Kidney (tissue), 14 donors: ENCODE results near the gene LRRC43. TPM values are rescaled to one million over a fixed set of nuclear protein-coding genes. Genes with fewer than 3 reads are reported as not detected.

Source experiments
- DNase-seq, 5 donors: peaks; one replicate each; pipeline ENCODE4 v3.0.0-alpha.2; 2013 to 2020
- FAIRE-seq: peaks from 2 replicates; lab custom pipeline; 2012; peaks lifted over from hg19 to GRCh38; lab: Jason Lieb, UNC
- H3K27ac ChIP-seq, 2 donors: one replicate each; pipeline ENCODE4 v1.7.0; 2013; ENCODE audit warnings: low read depth in 2 of 2, low read length in 2 of 2, inconsistent platforms in 1 of 2
- H3K27me3 ChIP-seq: one replicate; pipeline ENCODE4 v1.7.1; 2013; ENCODE audit warnings: low read length, inconsistent platforms; ENCODE audit not compliant: control insufficient read depth, insufficient read depth
- H3K36me3 ChIP-seq, 3 donors: one replicate each; pipeline versions ENCODE4 v1.7.0 to v1.7.1; 2013; ENCODE audit warnings: low read length in 3 of 3, control low read depth in 1 of 3, inconsistent platforms in 1 of 3; ENCODE audit not compliant: insufficient read depth in 3 of 3, control insufficient read depth in 2 of 3
- H3K4me1 ChIP-seq, 3 donors: one replicate each; pipeline versions ENCODE4 v1.7.0 to v1.7.1; 2013; ENCODE audit warnings: low read length in 3 of 3, inconsistent platforms in 1 of 3, low read depth in 1 of 3; ENCODE audit not compliant: control insufficient read depth in 2 of 3, insufficient read depth in 2 of 3
- H3K4me3 ChIP-seq, 3 donors: one replicate each; pipeline versions ENCODE4 v1.7.0 to v1.8.1; 2013; ENCODE audit warnings: low read length in 3 of 3, control low read depth in 1 of 3, inconsistent platforms in 1 of 3
- H3K9ac ChIP-seq, 3 donors: one replicate each; pipeline versions ENCODE4 v1.7.0 to v1.7.1; 2013; ENCODE audit warnings: low read length in 3 of 3, control low read depth in 1 of 3, inconsistent platforms in 1 of 3
- H3K9me3 ChIP-seq, 3 donors: one replicate each; pipeline versions ENCODE4 v1.7.0 to v1.7.1; 2013; ENCODE audit warnings: low read length in 3 of 3, control low read depth in 1 of 3, inconsistent platforms in 1 of 3; ENCODE audit not compliant: control insufficient read depth in 2 of 3, insufficient read depth in 1 of 3
- intact Hi-C: fragments of 100-400 bp; cut with DNase I; formaldehyde crosslinking; loops from one replicate; pipeline ENCODE4 v1.11.1; 2022
- polyA plus RNA-seq: library from polyadenylated mRNA; stranded (reverse); fragments of 350-450 nt; fragmentation: Illumina TruSeq; extraction: RNeasy Lipid Tissue Mini Kit (QIAGEN cat#74804); gene quantifications from one replicate; pipeline ENCODE4 v1.2.3, GENCODE V29; 2014; ENCODE audit warnings: low read depth, low replicate concordance; ENCODE audit not compliant: insufficient read depth
- total RNA-seq: library from RNA; stranded (reverse); fragmentation: NEBNext Ultra II Directional; extraction: Animal tissue kit (Norgen Biotek cat#: 25700); gene quantifications from one replicate; pipeline ENCODE4 v1.2.1, GENCODE V29; 2021
- TF ChIP-seq, protein P1 (sequence below): IDR thresholded peaks from 3 replicates; pipeline ENCODE4 v1.5.1; 2012; ENCODE audit warnings: mild to moderate bottlenecking, moderate library complexity, borderline replicate concordance; ENCODE audit not compliant: insufficient read depth; ENCODE audit errors: extremely low read depth
- donor health status: control.
- donor health status: control.
- donor health status: control.
- donor health status: control.
- donor health status: control.
- donor health status: DM: yes; HTN: yes; CAD: no.
- donor health status: Normal renal cell carcinoma (clear cell type).

LRRC43 gene
- total and polyA plus RNA-seq, 2 donors from 2014 or later = 4.8 to 7.9 TPM

DNA sequence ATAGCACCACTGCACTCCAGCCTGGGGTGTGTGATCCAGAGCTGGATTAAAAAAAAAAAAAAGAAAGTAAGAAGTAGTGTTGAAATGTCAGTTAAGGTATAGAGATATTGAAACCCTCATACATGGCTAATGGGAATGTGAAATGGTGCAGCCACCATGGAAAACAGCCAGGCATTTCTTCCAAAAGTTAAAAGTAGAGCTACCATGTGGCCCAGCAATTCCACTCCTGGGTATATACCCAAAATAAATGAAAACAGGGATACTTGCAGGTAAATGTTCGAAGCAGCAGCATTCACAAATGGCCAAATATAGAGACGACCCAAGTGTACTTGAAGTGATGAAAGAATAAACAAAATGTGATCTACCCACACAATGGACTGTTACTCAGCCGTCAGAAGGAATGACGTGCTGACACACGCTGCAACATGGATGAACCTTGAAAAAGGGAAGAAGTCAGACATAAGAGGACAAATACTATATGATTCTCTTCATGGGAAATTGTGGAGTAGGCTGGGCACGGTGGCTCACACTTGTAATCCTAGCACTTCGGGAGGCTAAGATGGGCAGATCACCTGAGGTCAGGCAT is 24.1 kb upstream of the LRRC43 start:
- no peaks in the 10 kb centered on the region for H3K9me3 ChIP-seq
- H3K27me3 ChIP-seq = no peaks in the 10 kb centered on the region
- H3K27ac ChIP-seq = no peak overlapping the region
- no peaks in the 10 kb centered on the region for H3K4me1 ChIP-seq
- H3K9ac ChIP-seq = no peak overlapping the region
- H3K4me3 ChIP-seq = no peak overlapping the region
- no peak for DNase-seq
- TF ChIP-seq, protein P1, sequence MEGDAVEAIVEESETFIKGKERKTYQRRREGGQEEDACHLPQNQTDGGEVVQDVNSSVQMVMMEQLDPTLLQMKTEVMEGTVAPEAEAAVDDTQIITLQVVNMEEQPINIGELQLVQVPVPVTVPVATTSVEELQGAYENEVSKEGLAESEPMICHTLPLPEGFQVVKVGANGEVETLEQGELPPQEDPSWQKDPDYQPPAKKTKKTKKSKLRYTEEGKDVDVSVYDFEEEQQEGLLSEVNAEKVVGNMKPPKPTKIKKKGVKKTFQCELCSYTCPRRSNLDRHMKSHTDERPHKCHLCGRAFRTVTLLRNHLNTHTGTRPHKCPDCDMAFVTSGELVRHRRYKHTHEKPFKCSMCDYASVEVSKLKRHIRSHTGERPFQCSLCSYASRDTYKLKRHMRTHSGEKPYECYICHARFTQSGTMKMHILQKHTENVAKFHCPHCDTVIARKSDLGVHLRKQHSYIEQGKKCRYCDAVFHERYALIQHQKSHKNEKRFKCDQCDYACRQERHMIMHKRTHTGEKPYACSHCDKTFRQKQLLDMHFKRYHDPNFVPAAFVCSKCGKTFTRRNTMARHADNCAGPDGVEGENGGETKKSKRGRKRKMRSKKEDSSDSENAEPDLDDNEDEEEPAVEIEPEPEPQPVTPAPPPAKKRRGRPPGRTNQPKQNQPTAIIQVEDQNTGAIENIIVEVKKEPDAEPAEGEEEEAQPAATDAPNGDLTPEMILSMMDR = no peak
- no peaks in the 10 kb centered on the region for H3K36me3 ChIP-seq
- intact Hi-C loops = no loop called here
- no peak for FAIRE-seq

DNA sequence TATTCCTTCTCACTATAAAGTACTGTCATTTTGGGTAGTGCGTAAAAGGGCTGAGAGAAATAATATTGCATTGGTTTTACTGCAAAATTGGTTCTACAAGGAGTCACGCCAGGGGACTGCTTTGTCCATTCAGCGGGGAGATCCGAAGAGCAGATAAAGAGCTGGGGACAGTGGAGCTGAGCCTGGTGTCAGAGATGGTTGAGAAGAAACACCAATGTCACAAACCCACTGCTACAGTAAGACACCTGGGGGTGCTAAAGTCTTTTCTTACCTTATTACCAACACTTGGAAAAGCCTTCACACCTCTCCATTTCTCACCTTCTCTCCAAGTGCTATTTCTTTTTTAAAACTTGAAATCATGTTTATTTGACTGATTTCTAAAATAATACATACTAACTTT is 23.0 kb upstream of the LRRC43 start:
- intact Hi-C loops = no loop called here
- no peak overlapping the region for H3K9ac ChIP-seq
- FAIRE-seq = no peak

DNA sequence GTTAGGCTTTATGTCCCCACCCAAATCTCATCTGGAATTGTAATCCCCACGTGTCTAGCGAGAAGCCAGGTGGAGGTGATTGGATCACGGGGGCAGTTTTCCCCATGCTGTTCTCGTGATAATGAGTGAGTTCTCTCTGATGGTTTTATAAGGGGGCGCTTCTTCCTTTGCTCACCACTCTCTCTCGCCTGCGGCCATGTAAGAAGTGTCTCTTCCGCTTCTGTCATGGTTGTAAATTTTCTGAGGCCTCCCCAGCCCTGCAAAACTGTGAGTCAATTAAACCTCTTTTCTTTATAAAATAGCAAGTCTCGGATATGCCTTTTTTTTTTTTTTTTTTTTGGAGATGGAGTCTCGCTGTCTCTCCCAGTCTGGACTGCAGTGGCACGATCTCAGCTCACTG is 22.2 kb upstream of the LRRC43 start:
- Histone ChIP-seq H3K36me3 (no peaks in the 10 kb centered on the region), H3K4me1 (no peaks in the 10 kb centered on the region), H3K9ac (no peak overlapping the region), H3K27me3 (no peaks in the 10 kb centered on the region), H3K27ac (no peak overlapping the region), H3K9me3 (no peaks in the 10 kb centered on the region), H3K4me3 (no peak overlapping the region)
- no peak for FAIRE-seq
- intact Hi-C loops = no loop called here
- DNase-seq = no peak
- TF ChIP-seq, protein P1 = no peak

More for the DNA sequence above, 23.0 kb upstream of the LRRC43 start:
- Histone ChIP-seq H3K9me3 (no peaks in the 10 kb centered on the region), H3K27me3 (no peaks in the 10 kb centered on the region), H3K4me1 (no peaks in the 10 kb centered on the region), H3K4me3 (no peak overlapping the region), H3K27ac (no peak overlapping the region), H3K36me3 (no peaks in the 10 kb centered on the region)
- TF ChIP-seq, protein P1 = no peak
- DNase-seq = no peak

DNA sequence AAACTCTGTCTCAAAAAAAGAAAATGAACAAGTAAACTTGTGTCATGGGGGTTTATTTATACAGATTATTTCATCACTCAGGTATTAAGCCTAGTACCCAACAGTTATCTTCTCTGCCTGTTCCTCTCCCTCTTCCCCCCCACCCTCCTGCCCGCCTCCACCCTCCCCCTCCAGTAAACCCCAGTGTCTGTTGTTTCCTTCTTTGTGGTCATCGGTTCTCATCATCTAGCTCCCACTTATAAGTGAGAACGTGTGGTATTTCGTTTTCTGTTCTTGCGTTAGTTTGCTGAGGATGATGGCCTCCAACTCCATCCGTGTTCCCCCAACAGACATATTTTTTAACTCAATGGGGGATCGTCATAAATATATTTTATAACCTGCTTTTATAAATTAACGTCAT is 21.2 kb upstream of the LRRC43 start:
- Histone ChIP-seq H3K4me3 (no peak overlapping the region), H3K36me3 (no peaks in the 10 kb centered on the region), H3K27me3 (no peaks in the 10 kb centered on the region), H3K9me3 (no peaks in the 10 kb centered on the region), H3K27ac (no peak overlapping the region), H3K9ac (no peak overlapping the region), H3K4me1 (no peaks in the 10 kb centered on the region)
- TF ChIP-seq, protein P1 = no peak
- no peak for DNase-seq
- FAIRE-seq = no peak
- intact Hi-C loops = no loop called here
